Endothelial cell of umbilical vein (primary cell): ENCODE data around the gene ESPNL. TPM values are rescaled to one million over a fixed set of nuclear protein-coding genes. Genes with fewer than 3 reads are reported as not detected.

ENCODE experiments used
- BruUV-seq: library from RNA; stranded (reverse); fragments of 400-500 nt; replicated peaks from 2 replicates; lab custom pipeline; 2021; lab: Mats Ljungman, UMichigan
- CTCF ChIA-PET: fragments of 300-600, 350-600 bp; sonication (Branson Sonifier 250); formaldehyde crosslinking; loops from one replicate; lab custom pipeline; 2021; ENCODE audit warnings: antibody characterized with exemption, inconsistent platforms; lab: Charles Lee
- POLR2A ChIA-PET: fragments of 300-600, 350-600 bp; sonication (Branson Sonifier 250); formaldehyde crosslinking; loops from one replicate; lab custom pipeline; 2021; ENCODE audit warnings: antibody characterized with exemption, inconsistent platforms; lab: Charles Lee
- DNase-seq: peaks from one replicate; pipeline ENCODE4 v3.0.0-alpha.2; 2011; ENCODE audit warnings: low read depth, low spot score
- FAIRE-seq: peaks from 2 replicates; lab custom pipeline; 2011; peaks lifted over from hg19 to GRCh38; lab: Jason Lieb, UNC
- H2AFZ ChIP-seq: 2 replicates; pipeline ENCODE4 v1.6.0; 2012; ENCODE audit warnings: low read depth, low read length, control low read depth, inconsistent platforms
- H3K27ac ChIP-seq: 2 replicates; pipeline ENCODE4 v1.5.1; 2011; ENCODE audit warnings: low read depth, mild to moderate bottlenecking, control low read depth, low read length, moderate library complexity; ENCODE audit not compliant: insufficient read depth
- H3K27me3 ChIP-seq, 2 experiments: 2 replicates each; pipeline versions ENCODE4 v1.6.0 to v1.6.1; 2011; ENCODE audit warnings: low read length in 2 of 2, mixed read lengths in 1 of 2; ENCODE audit not compliant: control insufficient read depth in 2 of 2, insufficient read depth in 2 of 2
- H3K36me3 ChIP-seq, 2 experiments: 2 replicates in 1 of 2; 3 replicates in 1 of 2; pipeline ENCODE4 v1.5.1; 2011; ENCODE audit warnings: low read length in 2 of 2, mild to moderate bottlenecking in 1 of 2, moderate library complexity in 1 of 2; ENCODE audit not compliant: control insufficient read depth in 2 of 2, insufficient read depth in 2 of 2; ENCODE audit errors: extremely low read depth in 1 of 2
- H3K4me1 ChIP-seq: 3 replicates; pipeline ENCODE4 v1.5.1; 2011; ENCODE audit warnings: mild to moderate bottlenecking, low read length; ENCODE audit not compliant: control insufficient read depth, insufficient read depth; ENCODE audit errors: extremely low read depth
- H3K4me2 ChIP-seq: 2 replicates; pipeline ENCODE4 v1.6.1; 2011; ENCODE audit warnings: low read length, control low read depth, mixed read lengths; ENCODE audit not compliant: insufficient read depth
- H3K4me3 ChIP-seq, 3 experiments: fragments of 200-600 bp in 1 of 3; sonication (generic), shearing (Covaris generic) in 1 of 3; replicated peaks in 1 of 3; 2 replicates each; pipeline ENCODE4 v1.5.1; 2011 to 2016; ENCODE audit warnings: control low read depth in 3 of 3, low read length in 3 of 3, mild to moderate bottlenecking in 2 of 3, inconsistent platforms in 1 of 3, low read depth in 1 of 3, moderate library complexity in 1 of 3; ENCODE audit not compliant: insufficient read depth in 1 of 3
- H3K79me2 ChIP-seq: 2 replicates; pipeline ENCODE4 v1.6.0; 2012; ENCODE audit warnings: low read length, inconsistent platforms; ENCODE audit not compliant: control insufficient read depth, insufficient read depth
- H3K9ac ChIP-seq: replicated peaks from 2 replicates; pipeline ENCODE3; 2011; ENCODE audit warnings: low read length, control low read depth; ENCODE audit not compliant: insufficient read depth; ENCODE audit errors: extremely low read depth
- H3K9me1 ChIP-seq: replicated peaks from 3 replicates; pipeline ENCODE4 v1.6.0; 2011; ENCODE audit warnings: mild to moderate bottlenecking, low read length; ENCODE audit not compliant: control insufficient read depth, insufficient read depth; ENCODE audit errors: extremely low read depth
- H3K9me3 ChIP-seq: replicated peaks from 2 replicates; pipeline ENCODE4 v1.5.1; 2012; ENCODE audit warnings: low read length, inconsistent platforms; ENCODE audit not compliant: control insufficient read depth, insufficient read depth
- H4K20me1 ChIP-seq: replicated peaks from 2 replicates; pipeline ENCODE3; 2011; ENCODE audit warnings: mild to moderate bottlenecking, low read length; ENCODE audit not compliant: control insufficient read depth, insufficient read depth; ENCODE audit errors: extremely low read depth
- EZH2 ChIP-seq: IDR thresholded peaks from 2 replicates; pipeline ENCODE4 v1.6.1; 2012; ENCODE audit warnings: borderline replicate concordance, low read depth, mild to moderate bottlenecking, moderate library complexity, low read length, inconsistent platforms; ENCODE audit not compliant: severe bottlenecking
- FOS ChIP-seq: IDR thresholded peaks from 2 replicates; pipeline ENCODE4 v1.6.1; 2011; ENCODE audit warnings: mild to moderate bottlenecking, low read length, moderate library complexity, borderline replicate concordance; ENCODE audit not compliant: insufficient read depth
- GATA2 ChIP-seq: IDR thresholded peaks from 2 replicates; pipeline ENCODE4 v1.7.0; 2011; ENCODE audit warnings: low read depth, mild to moderate bottlenecking, moderate library complexity, mixed read lengths, low read length; ENCODE audit not compliant: insufficient read length, insufficient read depth
- JUN ChIP-seq: IDR thresholded peaks from 2 replicates; pipeline ENCODE4 v1.6.1; 2011; ENCODE audit warnings: borderline replicate concordance, low read depth; ENCODE audit not compliant: insufficient read length, insufficient read depth
- MYC ChIP-seq: IDR thresholded peaks from one replicate; pipeline ENCODE4 v1.6.1; 2011; ENCODE audit warnings: mild to moderate bottlenecking, low read depth, low read length
- POLR2A ChIP-seq: IDR thresholded peaks from 2 replicates; pipeline ENCODE4 v1.6.1; 2012; ENCODE audit warnings: low read depth, mild to moderate bottlenecking, control low read depth, low read length
- POLR2AphosphoS5 ChIP-seq: IDR thresholded peaks from 2 replicates; pipeline ENCODE4 v1.6.1; 2012; ENCODE audit warnings: low read depth, mild to moderate bottlenecking, control low read depth, low read length, moderate library complexity; ENCODE audit not compliant: insufficient read depth
- dilution Hi-C: fragments of 300-500 bp; cut with MboI; formaldehyde crosslinking; loops from one replicate; pipeline ENCODE4 v1.15.0; 2019; ENCODE audit warnings: low sequenced_read_pairs; ENCODE audit not compliant: extremely low pct_ligation_motif_present
- intact Hi-C: fragments of 100-400 bp; cut with micrococcal nuclease; formaldehyde crosslinking; loops from one replicate; pipeline ENCODE4 v1.10.0; 2022
- polyA plus RNA-seq, 4 experiments: library from polyadenylated mRNA; depleted of rRNA in 3 of 4; stranded (reverse) in 3 of 4; unstranded in 1 of 4; fragments of >200 nt; gene quantifications; 2 replicates each; pipeline versions ENCODE4 v1.2.1 to v1.2.3, GENCODE V29; 2011 to 2012; ENCODE audit warnings: missing spikeins in 1 of 4
- total RNA-seq: library from RNA; stranded (reverse); gene quantifications from 2 replicates; pipeline ENCODE4 v1.2.3, GENCODE V29; 2021
- TF ChIP-seq, protein P1 (sequence below): IDR thresholded peaks from 2 replicates; pipeline ENCODE4 v1.6.1; 2011; ENCODE audit not compliant: insufficient read depth, insufficient read length
- TF ChIP-seq, protein P2 (sequence below), 2 donors: IDR thresholded peaks; 1 replicate in 1 of 2; 2 replicates in 1 of 2; pipeline ENCODE4 v1.5.1; 2011; ENCODE audit warnings: low read length in 2 of 2, mild to moderate bottlenecking in 2 of 2, moderate library complexity in 2 of 2, control low read depth in 1 of 2, inconsistent platforms in 1 of 2, low read depth in 1 of 2; ENCODE audit not compliant: insufficient read depth in 1 of 2; ENCODE audit errors: extremely low read depth in 1 of 2

Gene ESPNL
- total and polyA plus RNA-seq, 2 donors (not counting 3 experiments of a cell fraction or from before 2014, with no cell fraction given), result not detected

DNA sequence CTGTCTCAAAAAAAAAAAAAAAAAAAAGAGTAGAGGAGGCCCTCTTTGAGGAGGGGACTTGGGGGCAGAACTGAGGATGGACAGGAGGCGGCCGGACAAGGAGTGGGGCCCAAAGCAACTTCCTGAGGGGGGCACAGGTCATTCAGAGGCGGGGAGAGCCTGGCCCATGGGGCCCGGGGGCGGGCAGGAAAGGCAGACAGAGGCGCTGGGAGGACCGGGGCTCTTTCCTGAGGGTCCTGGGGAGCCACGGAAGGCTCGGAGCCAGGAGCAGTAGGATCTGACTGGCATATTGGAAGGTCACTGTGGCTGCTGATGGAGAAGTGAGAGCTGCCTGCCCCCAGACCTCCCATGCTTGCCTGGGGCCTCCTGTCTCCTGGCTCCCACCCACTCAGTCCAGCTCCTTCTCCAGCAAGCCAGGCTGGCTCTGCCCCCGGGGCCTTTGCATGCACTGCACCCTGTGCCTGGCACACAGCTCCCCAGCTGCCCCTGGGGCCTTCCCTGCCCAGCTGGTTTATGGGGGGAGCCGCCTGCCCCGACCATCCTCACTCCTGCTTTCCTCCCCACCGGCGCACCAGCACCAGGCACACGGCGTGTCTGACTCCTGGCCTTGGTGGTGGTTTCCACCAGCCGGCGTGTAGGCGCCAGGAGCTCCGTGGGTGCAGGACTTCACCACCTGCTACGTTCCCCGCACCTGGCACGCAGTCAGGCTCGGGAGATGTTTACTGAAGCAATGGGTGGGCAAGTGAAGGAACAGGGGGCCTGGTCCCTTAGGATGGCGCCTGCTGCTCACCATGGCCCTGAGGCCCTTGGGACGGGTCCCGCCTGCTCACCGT lies 5.6 kb downstream of the ESPNL start:
- Histone ChIP-seq H3K27me3 (no peaks in the 10 kb centered on the region), H3K79me2 (no peaks in the 10 kb centered on the region), H3K4me1 (no peaks in the 10 kb centered on the region), H3K9ac (no peak overlapping the region), H3K9me1 (no peaks in the 10 kb centered on the region), H3K4me3 (no peak overlapping the region), H4K20me1 (no peaks in the 10 kb centered on the region), H3K36me3 (no peaks in the 10 kb centered on the region), H3K27ac (no peak overlapping the region), H3K4me2 (no peak overlapping the region), H3K9me3 (no peaks in the 10 kb centered on the region), H2AFZ (no peak overlapping the region)
- FAIRE-seq (no peak), DNase-seq (no peak)
- no TSS peak for BruUV-seq
- dilution Hi-C loops, result no loop called here
- TF ChIP-seq GATA2, result no peak
- TF ChIP-seq, protein P1, sequence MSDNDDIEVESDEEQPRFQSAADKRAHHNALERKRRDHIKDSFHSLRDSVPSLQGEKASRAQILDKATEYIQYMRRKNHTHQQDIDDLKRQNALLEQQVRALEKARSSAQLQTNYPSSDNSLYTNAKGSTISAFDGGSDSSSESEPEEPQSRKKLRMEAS, result no peak
- TF ChIP-seq FOS, result no peak
- TF ChIP-seq MYC, result no peak
- TF ChIP-seq JUN, result no peak
- TF ChIP-seq POLR2AphosphoS5, result no peak
- no peak for TF ChIP-seq POLR2A
- TF ChIP-seq, protein P2, sequence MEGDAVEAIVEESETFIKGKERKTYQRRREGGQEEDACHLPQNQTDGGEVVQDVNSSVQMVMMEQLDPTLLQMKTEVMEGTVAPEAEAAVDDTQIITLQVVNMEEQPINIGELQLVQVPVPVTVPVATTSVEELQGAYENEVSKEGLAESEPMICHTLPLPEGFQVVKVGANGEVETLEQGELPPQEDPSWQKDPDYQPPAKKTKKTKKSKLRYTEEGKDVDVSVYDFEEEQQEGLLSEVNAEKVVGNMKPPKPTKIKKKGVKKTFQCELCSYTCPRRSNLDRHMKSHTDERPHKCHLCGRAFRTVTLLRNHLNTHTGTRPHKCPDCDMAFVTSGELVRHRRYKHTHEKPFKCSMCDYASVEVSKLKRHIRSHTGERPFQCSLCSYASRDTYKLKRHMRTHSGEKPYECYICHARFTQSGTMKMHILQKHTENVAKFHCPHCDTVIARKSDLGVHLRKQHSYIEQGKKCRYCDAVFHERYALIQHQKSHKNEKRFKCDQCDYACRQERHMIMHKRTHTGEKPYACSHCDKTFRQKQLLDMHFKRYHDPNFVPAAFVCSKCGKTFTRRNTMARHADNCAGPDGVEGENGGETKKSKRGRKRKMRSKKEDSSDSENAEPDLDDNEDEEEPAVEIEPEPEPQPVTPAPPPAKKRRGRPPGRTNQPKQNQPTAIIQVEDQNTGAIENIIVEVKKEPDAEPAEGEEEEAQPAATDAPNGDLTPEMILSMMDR (IDR thresholded peaks at IDR 0.05; ENCODE audit: extremely low read depth in 1 of 2, insufficient read depth in 1 of 2, low read depth in 1 of 2, low read length in 2 of 2), result no peak
- TF ChIP-seq EZH2, result no peak
- ChIA-PET POLR2A (no interaction called here), CTCF (interaction anchor here (1.5 to 1.9 kb wide), 2 partner anchors 157 to 247 kb away, joined by 4 to 5 read pairs; no protein-coding TSS in a partner anchor)
- intact Hi-C loops, result loop anchor here (10.0 kb wide), 1 partner anchor 181 kb away; no protein-coding TSS in a partner anchor
